GM10266 (cell line): ENCODE results near the gene RBM19.

ENCODE experiments used
- DNase-seq: peaks from one replicate; pipeline ENCODE4 v3.0.0; 2012; ENCODE audit errors: extremely low spot score
- CTCF ChIP-seq: IDR thresholded peaks from 2 replicates; pipeline ENCODE4 v1.5.1; 2012; ENCODE audit warnings: mild to moderate bottlenecking, low read depth; ENCODE audit not compliant: control insufficient read depth, insufficient read depth; ENCODE audit errors: missing control alignments

RBM19 gene

DNA sequence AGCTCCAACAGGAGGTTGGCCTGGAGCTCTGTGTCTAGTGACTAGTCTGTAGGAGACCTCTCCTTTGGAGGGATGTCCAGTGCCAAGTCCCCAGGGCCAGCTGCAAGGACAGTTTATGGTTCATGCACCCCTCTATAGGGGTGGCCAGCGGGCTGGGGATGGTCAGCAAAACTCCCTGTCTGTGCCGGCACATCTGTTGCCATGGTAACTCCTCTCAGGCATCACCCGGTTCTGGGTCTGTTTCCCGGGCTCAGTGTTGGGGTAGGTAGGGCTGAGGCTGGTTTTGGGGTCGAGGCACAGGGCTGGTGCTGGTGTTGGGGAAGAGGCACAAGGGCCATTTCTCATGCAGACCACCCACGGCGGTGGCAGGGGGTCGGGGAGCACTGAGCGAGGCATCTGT, 196.8 kb downstream of the RBM19 start:
- TF ChIP-seq CTCF, result no peak
- DNase-seq, result no peak

GRCh38 chr12:113768850-113769249, 197.3 kb downstream of the RBM19 start:
- no peak for DNase-seq
- TF ChIP-seq CTCF, result no peak

DNA sequence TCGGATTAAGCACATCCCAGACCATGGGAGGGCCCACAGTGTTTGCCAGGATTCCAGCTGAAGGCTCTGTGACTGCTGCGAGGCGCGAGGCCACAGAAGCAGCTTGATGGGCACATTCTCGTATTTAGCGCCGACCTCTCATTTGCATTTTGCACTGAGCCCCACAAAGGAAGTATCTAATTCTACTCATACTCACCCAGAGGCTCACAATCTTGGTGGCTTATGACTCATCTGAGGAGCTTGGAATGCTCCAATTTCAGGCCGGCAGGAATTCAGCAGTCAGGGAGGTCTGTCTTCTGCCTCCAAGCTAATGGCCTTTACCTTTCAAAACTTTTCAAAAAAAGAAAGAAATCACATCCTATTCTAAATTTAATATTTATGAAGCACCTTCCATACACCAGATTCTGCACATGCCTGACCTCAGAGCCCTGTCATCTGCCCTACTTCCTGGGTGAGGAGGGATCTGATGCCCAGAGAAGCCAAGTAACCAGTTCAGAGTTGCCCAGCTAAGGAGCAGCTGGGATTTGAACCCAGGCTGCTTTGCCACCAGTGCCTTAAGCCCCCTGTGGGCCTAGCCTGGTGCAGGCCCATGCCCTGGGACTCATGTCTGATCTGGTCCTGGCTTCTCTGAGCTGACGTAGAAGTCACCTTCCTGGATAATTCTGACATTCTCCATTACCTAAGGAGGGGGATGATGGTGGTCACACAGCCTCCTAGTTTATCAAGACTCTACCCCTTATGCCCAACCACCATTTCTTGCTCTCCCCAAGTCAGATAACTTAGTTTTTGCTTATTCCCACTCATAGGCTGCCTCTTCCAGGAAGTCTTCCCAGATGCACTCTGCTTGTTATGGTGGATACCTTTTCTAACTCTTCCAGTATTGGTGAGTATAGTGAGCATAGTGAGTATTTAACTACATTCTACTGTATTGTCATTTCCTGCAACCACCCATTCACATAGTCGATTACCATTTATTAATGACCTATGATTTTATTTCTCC, 198.9 kb downstream of the RBM19 start:
- no peak for DNase-seq
- TF ChIP-seq CTCF, result no peak
